SK-N-SH (cell line): ENCODE results near the gene SLC12A6. TPM values are rescaled to one million over a fixed set of nuclear protein-coding genes. Genes with fewer than 3 reads are reported as not detected.

Experiments
- CTCF ChIA-PET: fragments of 300-600, 350-600 bp; formaldehyde crosslinking; extraction: SDS; loops from one replicate; lab custom pipeline; 2021; lab: Yijun Ruan, JAX
- POLR2A ChIA-PET: fragments of 350-600 bp; sonication (Branson Sonifier 250); formaldehyde crosslinking; extraction: SDS; loops from one replicate; lab custom pipeline; 2020; ENCODE audit warnings: antibody characterized with exemption, inconsistent platforms; lab: Yijun Ruan, JAX
- DNase-seq: peaks from one replicate; pipeline ENCODE4 v3.0.0; 2012
- H2AFZ ChIP-seq: fragments of 200-600 bp; sonication (generic); 2 replicates; pipeline ENCODE4 v1.8.1; 2016; ENCODE audit warnings: antibody characterized with exemption, mild to moderate bottlenecking, low read depth
- H3F3A ChIP-seq: fragments of 200-600 bp; sonication (generic); replicated peaks from 2 replicates; pipeline ENCODE3; 2016; ENCODE audit warnings: antibody characterized with exemption, mild to moderate bottlenecking; ENCODE audit not compliant: insufficient read depth
- H3K27ac ChIP-seq, 2 experiments: fragments of 200-500 bp in 1 of 2; fragments of 200-600 bp in 1 of 2; sonication (Bioruptor generic) in 1 of 2; sonication (generic), shearing (Covaris generic) in 1 of 2; 2 replicates each; pipeline versions ENCODE4 v1.5.1 to v1.6.1; 2014 to 2016; ENCODE audit warnings: low read depth in 2 of 2, inconsistent platforms in 1 of 2, low read length in 1 of 2, mild to moderate bottlenecking in 1 of 2, mixed read lengths in 1 of 2
- H3K27me3 ChIP-seq: fragments of 200-600 bp; sonication (generic), shearing (Covaris generic); 2 replicates; pipeline ENCODE4 v1.6.1; 2016; ENCODE audit warnings: mixed run types; ENCODE audit not compliant: insufficient read depth
- H3K36me3 ChIP-seq, 2 experiments: fragments of 200-500 bp in 1 of 2; fragments of 200-600 bp in 1 of 2; sonication (Bioruptor generic) in 1 of 2; sonication (generic) in 1 of 2; replicated peaks in 1 of 2; 2 replicates each; pipeline versions ENCODE3 to v1.5.1; 2014 to 2016; ENCODE audit warnings: low read length in 1 of 2, mild to moderate bottlenecking in 1 of 2; ENCODE audit not compliant: insufficient read depth in 2 of 2, control insufficient read depth in 1 of 2
- H3K4me1 ChIP-seq, 2 experiments: fragments of 200-500 bp in 1 of 2; fragments of 200-600 bp in 1 of 2; sonication (Bioruptor generic) in 1 of 2; sonication (generic), shearing (Covaris generic) in 1 of 2; 2 replicates each; pipeline versions ENCODE4 v1.5.1 to v1.6.1; 2014 to 2016; ENCODE audit warnings: low read depth in 1 of 2, low read length in 1 of 2, mixed run types in 1 of 2; ENCODE audit not compliant: insufficient read depth in 2 of 2, control insufficient read depth in 1 of 2
- H3K4me2 ChIP-seq: fragments of 200-600 bp; sonication (generic), shearing (Covaris generic); 2 replicates; pipeline ENCODE4 v1.6.1; 2017; ENCODE audit warnings: mixed run types
- H3K4me3 ChIP-seq, 2 experiments: fragments of 200-500 bp in 1 of 2; fragments of 200-600 bp in 1 of 2; sonication (Bioruptor generic) in 1 of 2; sonication (generic), shearing (Covaris generic) in 1 of 2; 2 replicates each; pipeline versions ENCODE4 v1.5.1 to v1.8.1; 2014 to 2016; ENCODE audit warnings: low read depth in 2 of 2, inconsistent platforms in 1 of 2, low read length in 1 of 2, mild to moderate bottlenecking in 1 of 2, mixed read lengths in 1 of 2, moderate library complexity in 1 of 2
- H3K79me2 ChIP-seq: fragments of 200-600 bp; sonication (generic); 2 replicates; pipeline ENCODE4 v1.8.1; 2017; ENCODE audit warnings: mild to moderate bottlenecking; ENCODE audit not compliant: insufficient read depth
- H3K9ac ChIP-seq: fragments of 200-600 bp; sonication (generic); 2 replicates; pipeline ENCODE4 v1.6.1; 2017; ENCODE audit warnings: mixed run types
- H3K9me2 ChIP-seq: fragments of 200-600 bp; sonication (generic); 2 replicates; pipeline ENCODE4 v1.6.1; 2017; ENCODE audit warnings: mixed run types
- H3K9me3 ChIP-seq: fragments of 200-600 bp; sonication (generic); 2 replicates; pipeline ENCODE4 v1.6.1; 2017; ENCODE audit warnings: mixed run types, mild to moderate bottlenecking, moderate library complexity
- H4K20me1 ChIP-seq: fragments of 200-600 bp; sonication (generic); 2 replicates; pipeline ENCODE4 v1.6.1; 2017; ENCODE audit warnings: mild to moderate bottlenecking, mixed run types; ENCODE audit not compliant: insufficient read depth
- ELF1 ChIP-seq: IDR thresholded peaks from 2 replicates; pipeline ENCODE4 v1.4.0; 2012
- EP300 ChIP-seq, 2 experiments: IDR thresholded peaks; 2 replicates each; pipeline versions ENCODE4 v1.4.0 to v1.6.1; 2012; ENCODE audit warnings: borderline replicate concordance in 1 of 2, low read depth in 1 of 2, low read length in 1 of 2
- EZH2phosphoT487 ChIP-seq: fragments of 200-600 bp; sonication (generic); IDR thresholded peaks from 2 replicates; pipeline ENCODE4 v1.6.1; 2017; ENCODE audit warnings: low read depth, mixed run types, mild to moderate bottlenecking, antibody characterized with exemption, moderate library complexity, borderline replicate concordance
- FOSL2 ChIP-seq: IDR thresholded peaks from 2 replicates; pipeline ENCODE4 v1.4.0; 2012; ENCODE audit warnings: low read depth, mild to moderate bottlenecking, moderate library complexity, borderline replicate concordance
- GABPA ChIP-seq: IDR thresholded peaks from 2 replicates; pipeline ENCODE4 v1.4.0; 2012; ENCODE audit warnings: low read depth, mild to moderate bottlenecking
- JUND ChIP-seq: IDR thresholded peaks from 2 replicates; pipeline ENCODE4 v1.4.0; 2012
- MAX ChIP-seq: IDR thresholded peaks from 2 replicates; pipeline ENCODE4 v1.4.0; 2012; ENCODE audit warnings: low read depth
- MEF2A ChIP-seq: IDR thresholded peaks from 2 replicates; pipeline ENCODE4 v1.4.0; 2012; ENCODE audit warnings: low read depth, borderline replicate concordance
- NFIC ChIP-seq: IDR thresholded peaks from 2 replicates; pipeline ENCODE4 v1.4.0; 2012; ENCODE audit warnings: borderline replicate concordance
- NRF1 ChIP-seq: IDR thresholded peaks from 2 replicates; pipeline ENCODE4 v1.6.1; 2012; ENCODE audit warnings: low read depth, mild to moderate bottlenecking, low read length
- POLR2AphosphoS5 ChIP-seq: IDR thresholded peaks from 2 replicates; pipeline ENCODE4 v1.6.1; 2012; ENCODE audit warnings: low read depth, low read length
- SMC3 ChIP-seq: IDR thresholded peaks from 2 replicates; pipeline ENCODE4 v1.6.1; 2012; ENCODE audit warnings: low read depth, low read length, improper control_type of control experiment
- TAF1 ChIP-seq: IDR thresholded peaks from 2 replicates; pipeline ENCODE4 v1.6.1; 2012; ENCODE audit warnings: low read depth, mild to moderate bottlenecking, low read length, moderate library complexity, borderline replicate concordance
- TCF12 ChIP-seq: IDR thresholded peaks from 2 replicates; pipeline ENCODE4 v1.4.0; 2012
- USF2 ChIP-seq: fragments of 150-350 bp; IDR thresholded peaks from 2 replicates; pipeline ENCODE4 v1.6.1; 2017; ENCODE audit warnings: antibody characterized with exemption, low read length, low read depth, borderline replicate concordance
- ZBTB33 ChIP-seq: IDR thresholded peaks from 2 replicates; pipeline ENCODE4 v1.4.0; 2012; ENCODE audit warnings: low read depth, borderline replicate concordance
- WGBS: methylation state at CpG from one replicate; pipeline ENCODE4 v1.1.6; 2017; ENCODE audit warnings: low lambda C conversion rate; 5-methylcytosine and 5-hydroxymethylcytosine counted together
- polyA plus RNA-seq, 3 experiments: library from polyadenylated mRNA; depleted of rRNA; stranded (reverse); fragments of >200 nt; gene quantifications; 2 replicates each; pipeline ENCODE4 v1.2.3, GENCODE V29; 2012

The SLC12A6 gene
- polyA plus RNA-seq, 1 of the 3 experiments (the other 2 are of a cell fraction) = 7.7 TPM

GRCh38 chr15:34188711-34189110, 148.9 kb downstream of the SLC12A6 start:
- Histone ChIP-seq H3K27ac (no peak overlapping the region), H3K27me3 (no peaks in the 10 kb centered on the region), H3K9me2 (no peaks in the 10 kb centered on the region), H2AFZ (no peak overlapping the region)
- TF ChIP-seq FOSL2 = no peak
- TF ChIP-seq EZH2phosphoT487 = no peak
- no peak for TF ChIP-seq TCF12
- no peak for TF ChIP-seq GABPA
- no peak for TF ChIP-seq TAF1
- TF ChIP-seq MEF2A = no peak
- TF ChIP-seq JUND = no peak
- TF ChIP-seq SMC3 = no peak
- no peak for TF ChIP-seq NFIC
- TF ChIP-seq, all 33 proteins: peak for 0
- no peaks in the 10 kb centered on the region for H3K4me1 ChIP-seq
- no peak for DNase-seq
- no peak overlapping the region for H3K4me2 ChIP-seq
- H3F3A ChIP-seq = no peaks in the 10 kb centered on the region
- H3K36me3 ChIP-seq = peaks cover 0 to 19% of the 10 kb centered on the region in 2 experiments
- peaks cover 36% of the 10 kb centered on the region; the same call in 1 of the 2 replicates for H4K20me1 ChIP-seq
- H3K79me2 ChIP-seq = peaks cover 98% of the 10 kb centered on the region
- POLR2A ChIA-PET = no interaction called here
- CTCF ChIA-PET = no interaction called here
- H3K9me3 ChIP-seq = no peaks in the 10 kb centered on the region
- no peak overlapping the region for H3K9ac ChIP-seq
- H3K4me3 ChIP-seq = no peak overlapping the region
- WGBS = 90% methylated on average over 5 of the region's 5 CpGs

- peaks cover 0 to 15% of the 10 kb centered on the region in 2 experiments for H3K36me3 ChIP-seq
- H3K4me2 ChIP-seq = no peak overlapping the region
- no peak overlapping the region for H3K4me3 ChIP-seq
- H3K27me3 ChIP-seq = no peaks in the 10 kb centered on the region
- H2AFZ ChIP-seq = no peak overlapping the region
- no peak for TF ChIP-seq MAX
- no peak for TF ChIP-seq POLR2AphosphoS5
- TF ChIP-seq SMC3 = no peak
- TF ChIP-seq FOSL2 = no peak
- no peak for TF ChIP-seq USF2
- no peak for TF ChIP-seq TAF1
- TF ChIP-seq EP300 (IDR thresholded peaks at IDR 0.05; ENCODE audit: borderline replicate concordance in 1 of 2, low read depth in 1 of 2, low read length in 1 of 2) = no peak
- TF ChIP-seq MEF2A = no peak
- no peak for TF ChIP-seq TCF12
- no peak for TF ChIP-seq ZBTB33
- TF ChIP-seq ELF1 = no peak
- TF ChIP-seq NRF1 = no peak
- TF ChIP-seq, all 33 proteins: peak for 0
- POLR2A ChIA-PET = no interaction called here
- Histone ChIP-seq H3K27ac (no peak overlapping the region), H3K4me1 (no peaks in the 10 kb centered on the region), H3K79me2 (peaks cover 95% of the 10 kb centered on the region), H3F3A (peaks cover 10% of the 10 kb centered on the region), H3K9me3 (no peaks in the 10 kb centered on the region), H4K20me1 (peaks cover 29% of the 10 kb centered on the region; the same call in 1 of the 2 replicates), H3K9me2 (no peaks in the 10 kb centered on the region), H3K9ac (no peak overlapping the region)
- CTCF ChIA-PET = no interaction called here
- WGBS = 98% methylated on average over 4 of the region's 4 CpGs
- DNase-seq = no peak
Observed at GRCh38 chr15:34185666-34186065, 151.9 kb downstream of the SLC12A6 start.
